HepG2 (cell line): ENCODE measurements around the gene MYO19. TPM values are rescaled to one million over a fixed set of nuclear protein-coding genes. Genes with fewer than 3 reads are reported as not detected.

Source experiments
- CREM ChIP-seq, 2 experiments: sonication (generic) in 1 of 2; formaldehyde crosslinking in 1 of 2; IDR thresholded peaks; 2 replicates each; pipeline versions ENCODE4 v1.4.0 to v1.6.1; 2016 to 2020; ENCODE audit warnings: antibody characterized with exemption in 1 of 2, mild to moderate bottlenecking in 1 of 2, missing genetic modification reagents in 1 of 2
- DMAP1 ChIP-seq: IDR thresholded peaks from 2 replicates; pipeline ENCODE4 v1.6.1; 2016
- GPBP1L1 ChIP-seq: sonication (generic); formaldehyde crosslinking; IDR thresholded peaks from 2 replicates; pipeline ENCODE4 v1.5.0; 2020; ENCODE audit warnings: mild to moderate bottlenecking, missing genetic modification reagents
- HNRNPH1 ChIP-seq: fragments of 200-400 bp; formaldehyde crosslinking; optimal IDR thresholded peaks from 2 replicates; pipeline ENCODE3; 2017; ENCODE audit warnings: mild to moderate bottlenecking, low read depth, low read length
- KDM5A ChIP-seq: fragments of 200-600 bp; sonication (generic); IDR thresholded peaks from 2 replicates; pipeline ENCODE4 v1.7.0; 2018; ENCODE audit warnings: antibody characterized with exemption, mild to moderate bottlenecking, low read length, borderline replicate concordance
- KMT2A ChIP-seq: sonication (generic); formaldehyde crosslinking; IDR thresholded peaks from 2 replicates; pipeline ENCODE4 v1.4.0; 2020; ENCODE audit warnings: missing genetic modification reagents
- MIER3 ChIP-seq: IDR thresholded peaks from 2 replicates; pipeline ENCODE4 v1.6.1; 2016; ENCODE audit warnings: missing compliant biosample characterization, borderline replicate concordance
- NFE2L2 ChIP-seq: fragments of 150-350 bp; IDR thresholded peaks from 2 replicates; pipeline ENCODE4 v1.6.1; 2014; ENCODE audit warnings: low read length
- NFKB2 ChIP-seq: sonication (generic); formaldehyde crosslinking; IDR thresholded peaks from 2 replicates; pipeline ENCODE4 v1.4.0; 2020; ENCODE audit warnings: missing genetic modification reagents, borderline replicate concordance
- NR1H2 ChIP-seq: sonication (generic); formaldehyde crosslinking; IDR thresholded peaks from 2 replicates; pipeline ENCODE4 v1.8.1; 2022; ENCODE audit warnings: low read depth, missing genetic modification reagents, borderline replicate concordance
- ONECUT2 ChIP-seq: sonication (generic); formaldehyde crosslinking; IDR thresholded peaks from 2 replicates; pipeline ENCODE4 v1.4.0; 2020; ENCODE audit warnings: missing genetic modification reagents
- STAG1 ChIP-seq: sonication (generic); formaldehyde crosslinking; IDR thresholded peaks from 2 replicates; pipeline ENCODE4 v1.4.0; 2020; ENCODE audit warnings: missing genetic modification reagents
- USF2 ChIP-seq, 2 experiments: sonication (generic) in 1 of 2; formaldehyde crosslinking in 1 of 2; IDR thresholded peaks; 2 replicates each; pipeline versions ENCODE4 v1.5.1 to v1.6.1; 2011 to 2020; ENCODE audit warnings: borderline replicate concordance in 1 of 2, low read depth in 1 of 2, low read length in 1 of 2, mild to moderate bottlenecking in 1 of 2, missing genetic modification reagents in 1 of 2, moderate library complexity in 1 of 2
- ZC3H4 ChIP-seq: sonication (generic); formaldehyde crosslinking; IDR thresholded peaks from 2 replicates; pipeline ENCODE4 v1.4.0; 2020; ENCODE audit warnings: missing genetic modification reagents, borderline replicate concordance
- ZFP36L1 ChIP-seq: sonication (generic); formaldehyde crosslinking; IDR thresholded peaks from 2 replicates; pipeline ENCODE4 v1.8.0; 2022; ENCODE audit warnings: mild to moderate bottlenecking, missing genetic modification reagents, moderate library complexity
- ZNF232 ChIP-seq: sonication (generic); formaldehyde crosslinking; IDR thresholded peaks from 2 replicates; pipeline ENCODE4 v1.4.0; 2020; ENCODE audit warnings: missing genetic modification reagents, borderline replicate concordance
- ZNF253 ChIP-seq: sonication (generic); formaldehyde crosslinking; IDR thresholded peaks from 2 replicates; pipeline ENCODE4 v1.8.0; 2022; ENCODE audit warnings: mild to moderate bottlenecking, missing genetic modification reagents, borderline replicate concordance
- ZNF30 ChIP-seq: sonication (generic); formaldehyde crosslinking; IDR thresholded peaks from 2 replicates; pipeline ENCODE4 v1.5.0; 2020; ENCODE audit warnings: mild to moderate bottlenecking, missing genetic modification reagents
- ZNF337 ChIP-seq: sonication (generic); formaldehyde crosslinking; IDR thresholded peaks from 2 replicates; pipeline ENCODE4 v1.5.1; 2020; ENCODE audit warnings: missing genetic modification reagents, low read depth, mild to moderate bottlenecking, borderline replicate concordance
- ZNF562 ChIP-seq: sonication (generic); formaldehyde crosslinking; IDR thresholded peaks from 2 replicates; pipeline ENCODE4 v1.8.0; 2022; ENCODE audit warnings: missing genetic modification reagents, borderline replicate concordance
- ZNF619 ChIP-seq: sonication (generic); formaldehyde crosslinking; IDR thresholded peaks from 2 replicates; pipeline ENCODE4 v1.4.0; 2020; ENCODE audit warnings: mild to moderate bottlenecking, missing genetic modification reagents
- ZSCAN29 ChIP-seq: sonication (generic); formaldehyde crosslinking; conservative IDR thresholded peaks from 2 replicates; pipeline ENCODE4 v1.4.0; 2020; ENCODE audit warnings: mild to moderate bottlenecking, missing genetic modification reagents
- polyA plus RNA-seq, 8 experiments: library from polyadenylated mRNA; depleted of rRNA in 3 of 8; stranded (reverse) in 7 of 8; unstranded in 1 of 8; fragments of >200 nt; fragmentation: Illumina TruSeq in 4 of 8; extraction: Trizol in 4 of 8; gene quantifications; 2 replicates each; pipeline versions ENCODE4 v1.2.1 to v1.2.3, GENCODE V29; 2011 to 2016; ENCODE audit warnings: low read depth in 4 of 8, missing spikeins in 1 of 8, mixed read lengths in 1 of 8; ENCODE audit not compliant: insufficient read depth in 1 of 8
- total RNA-seq, 5 experiments: library from RNA; depleted of rRNA; stranded (reverse); fragments of >200 nt; fragmentation: Illumina TruSeq; extraction: Trizol; gene quantifications; 2 replicates each; pipeline ENCODE4 v1.2.3, GENCODE V29; 2016; ENCODE audit warnings: low read depth in 1 of 5
- TF ChIP-seq, protein P1 (sequence below): IDR thresholded peaks from 2 replicates; pipeline ENCODE4 v1.6.1; 2016; ENCODE audit warnings: mild to moderate bottlenecking, missing biosample characterization, missing genetic modification reagents

MYO19 gene
- total and polyA plus RNA-seq, 2 of the 13 experiments (the other 11 are each of a cell fraction or from before 2014, with no cell fraction given): 75.7 to 82.3 TPM

- no peak for TF ChIP-seq KDM5A
- TF ChIP-seq NFKB2 (CRISPR knock-in tag): peak; percentile 92
- TF ChIP-seq, protein P1, sequence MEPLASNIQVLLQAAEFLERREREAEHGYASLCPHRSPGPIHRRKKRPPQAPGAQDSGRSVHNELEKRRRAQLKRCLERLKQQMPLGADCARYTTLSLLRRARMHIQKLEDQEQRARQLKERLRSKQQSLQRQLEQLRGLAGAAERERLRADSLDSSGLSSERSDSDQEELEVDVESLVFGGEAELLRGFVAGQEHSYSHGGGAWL: peak; percentile 89
- no peak; the same call in 1 of the 2 replicates for TF ChIP-seq ZNF30 (CRISPR knock-in tag)
- no peak for TF ChIP-seq HNRNPH1
- peak; percentile 84; the same call in 1 of the 2 replicates for TF ChIP-seq ZNF232 (CRISPR knock-in tag)
- TF ChIP-seq DMAP1: peak; percentile 39; the same call in 1 of the 2 replicates
- no peak for TF ChIP-seq ZNF337
- TF ChIP-seq GPBP1L1 (CRISPR knock-in tag): no peak
- TF ChIP-seq KMT2A (CRISPR knock-in tag): 0 out of 2 replicates have a peak, but pooled peaks have one; percentile 53
- no peak; the same call in 1 of the 2 replicates for TF ChIP-seq MIER3 (CRISPR knock-in tag)
- no peak for TF ChIP-seq CREM (IDR thresholded peaks at IDR 0.05)
- TF ChIP-seq CREM (CRISPR knock-in tag; IDR thresholded peaks at IDR 0.05): no peak
- peak; percentile 70; the same call in 1 of the 2 replicates for TF ChIP-seq ZNF619 (CRISPR knock-in tag)
- peak; percentile 88 for TF ChIP-seq STAG1 (CRISPR knock-in tag)
- no peak for TF ChIP-seq ZC3H4 (CRISPR knock-in tag)
- peak; percentile 23; the same call in 1 of the 2 replicates for TF ChIP-seq USF2 (IDR thresholded peaks at IDR 0.05; ENCODE audit: low read depth, low read length)
- TF ChIP-seq USF2 (CRISPR knock-in tag; IDR thresholded peaks at IDR 0.05; ENCODE audit: borderline replicate concordance): no peak
- no peak for TF ChIP-seq ONECUT2 (CRISPR knock-in tag)
- no peak; the same call in 1 of the 2 replicates for TF ChIP-seq NR1H2 (CRISPR knock-in tag)
- no peak; the same call in 1 of the 2 replicates for TF ChIP-seq ZFP36L1
- TF ChIP-seq NFE2L2: no peak
- peak; percentile 79 for TF ChIP-seq ZNF562 (CRISPR knock-in tag)
- no peak for TF ChIP-seq ZSCAN29 (CRISPR knock-in tag)
- peak; percentile 92 for TF ChIP-seq ZNF253 (CRISPR knock-in tag)
These were observed 51.8 kb downstream of the MYO19 start (continued) for GRCh38 chr17:36482611-36483504.
